Thyroid gland (tissue), 4 donors: Measurements from ENCODE around the gene VENTX.

ENCODE experiments used
- POLR2A ChIP-seq, 2 donors: fragments of 450-650 bp; IDR thresholded peaks; one replicate each; pipeline ENCODE4 v1.6.1; 2017; ENCODE audit warnings: antibody characterized with exemption in 2 of 2, mild to moderate bottlenecking in 2 of 2, moderate library complexity in 1 of 2
- TF ChIP-seq, protein P1 (sequence below), 6 experiments: fragments of 200-600 bp in 3 of 6; fragments of 450-650 bp in 3 of 6; sonication (generic) in 3 of 6; IDR thresholded peaks; one replicate each; pipeline ENCODE4 v1.5.1; 2016 to 2019; ENCODE audit warnings: antibody characterized with exemption in 6 of 6, mild to moderate bottlenecking in 2 of 6, inconsistent platforms in 1 of 6, moderate library complexity in 1 of 6

DNA sequence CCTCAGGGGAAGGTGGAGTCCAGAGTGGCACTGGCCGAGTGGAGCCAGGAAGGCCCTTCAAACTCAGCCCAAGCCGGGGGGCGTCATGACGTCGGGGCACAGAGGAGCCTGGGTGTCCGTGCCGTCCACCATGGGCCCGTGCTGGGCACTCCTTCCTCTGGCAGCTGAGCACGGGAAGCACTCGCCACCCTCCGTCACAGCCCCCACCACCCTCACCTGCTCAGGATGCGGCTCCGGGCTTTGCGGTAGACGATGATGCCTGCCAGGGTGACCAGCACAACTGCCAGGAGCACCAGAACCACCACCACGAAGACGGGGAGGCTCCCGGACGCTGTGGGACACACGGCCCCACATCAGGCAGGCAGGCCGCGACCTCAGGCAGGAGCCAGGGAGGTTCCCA, 30.9 kb downstream of the VENTX start:
- TF ChIP-seq, protein P1, sequence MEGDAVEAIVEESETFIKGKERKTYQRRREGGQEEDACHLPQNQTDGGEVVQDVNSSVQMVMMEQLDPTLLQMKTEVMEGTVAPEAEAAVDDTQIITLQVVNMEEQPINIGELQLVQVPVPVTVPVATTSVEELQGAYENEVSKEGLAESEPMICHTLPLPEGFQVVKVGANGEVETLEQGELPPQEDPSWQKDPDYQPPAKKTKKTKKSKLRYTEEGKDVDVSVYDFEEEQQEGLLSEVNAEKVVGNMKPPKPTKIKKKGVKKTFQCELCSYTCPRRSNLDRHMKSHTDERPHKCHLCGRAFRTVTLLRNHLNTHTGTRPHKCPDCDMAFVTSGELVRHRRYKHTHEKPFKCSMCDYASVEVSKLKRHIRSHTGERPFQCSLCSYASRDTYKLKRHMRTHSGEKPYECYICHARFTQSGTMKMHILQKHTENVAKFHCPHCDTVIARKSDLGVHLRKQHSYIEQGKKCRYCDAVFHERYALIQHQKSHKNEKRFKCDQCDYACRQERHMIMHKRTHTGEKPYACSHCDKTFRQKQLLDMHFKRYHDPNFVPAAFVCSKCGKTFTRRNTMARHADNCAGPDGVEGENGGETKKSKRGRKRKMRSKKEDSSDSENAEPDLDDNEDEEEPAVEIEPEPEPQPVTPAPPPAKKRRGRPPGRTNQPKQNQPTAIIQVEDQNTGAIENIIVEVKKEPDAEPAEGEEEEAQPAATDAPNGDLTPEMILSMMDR (IDR thresholded peaks at IDR 0.05), result no peak
- no peak for TF ChIP-seq POLR2A (IDR thresholded peaks at IDR 0.05)
